ENCODE results near the gene MRTFA. TPM values are rescaled to one million over a fixed set of nuclear protein-coding genes. Genes with fewer than 3 reads are reported as not detected.

The MRTFA gene
- total and polyA plus RNA-seq, 9 of the 15 experiments (the other 6 are each of a cell fraction or from before 2014, with no cell fraction given) = 0.84 to 21.1 (median 3.7) TPM

DNA sequence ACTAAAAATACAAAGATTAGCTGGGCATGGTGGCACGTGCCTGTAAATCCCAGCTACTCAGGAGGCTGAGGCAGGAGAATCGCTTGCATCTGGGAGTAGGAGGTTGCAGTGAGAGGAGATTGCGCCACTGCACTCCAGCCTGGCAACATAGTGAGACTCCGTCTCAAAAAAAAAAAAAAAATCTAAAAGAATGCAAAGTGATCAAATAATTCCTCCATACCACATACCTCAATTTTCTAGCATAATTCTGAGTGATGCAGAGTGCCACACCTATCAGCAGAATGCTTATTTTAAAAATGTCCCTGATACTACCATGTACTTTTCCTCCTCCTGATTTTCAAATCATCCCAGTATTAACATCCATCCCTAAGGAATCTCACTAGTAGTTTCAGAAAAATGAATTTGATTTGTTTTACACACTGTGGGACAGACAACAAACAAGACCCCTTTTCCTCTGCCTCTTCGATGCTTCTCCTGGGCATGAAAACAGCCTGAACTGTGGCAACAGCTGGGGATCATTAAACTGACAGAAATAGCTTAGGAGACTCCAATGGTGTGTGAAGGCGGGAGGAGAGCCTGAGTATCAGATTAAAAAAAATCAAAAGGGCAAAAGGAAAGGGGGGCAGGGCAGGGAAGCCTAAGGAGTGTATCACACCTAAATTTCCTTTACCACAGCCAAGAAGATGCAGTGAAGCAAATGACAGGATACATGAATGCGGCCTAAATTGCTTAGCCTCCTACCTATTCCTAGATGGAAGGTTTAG lies 151.4 kb downstream of the MRTFA start (continued):
- TF ChIP-seq GTF2E2 (tag; IDR thresholded peaks at IDR 0.05) = no peak
- TF ChIP-seq, protein P1, sequence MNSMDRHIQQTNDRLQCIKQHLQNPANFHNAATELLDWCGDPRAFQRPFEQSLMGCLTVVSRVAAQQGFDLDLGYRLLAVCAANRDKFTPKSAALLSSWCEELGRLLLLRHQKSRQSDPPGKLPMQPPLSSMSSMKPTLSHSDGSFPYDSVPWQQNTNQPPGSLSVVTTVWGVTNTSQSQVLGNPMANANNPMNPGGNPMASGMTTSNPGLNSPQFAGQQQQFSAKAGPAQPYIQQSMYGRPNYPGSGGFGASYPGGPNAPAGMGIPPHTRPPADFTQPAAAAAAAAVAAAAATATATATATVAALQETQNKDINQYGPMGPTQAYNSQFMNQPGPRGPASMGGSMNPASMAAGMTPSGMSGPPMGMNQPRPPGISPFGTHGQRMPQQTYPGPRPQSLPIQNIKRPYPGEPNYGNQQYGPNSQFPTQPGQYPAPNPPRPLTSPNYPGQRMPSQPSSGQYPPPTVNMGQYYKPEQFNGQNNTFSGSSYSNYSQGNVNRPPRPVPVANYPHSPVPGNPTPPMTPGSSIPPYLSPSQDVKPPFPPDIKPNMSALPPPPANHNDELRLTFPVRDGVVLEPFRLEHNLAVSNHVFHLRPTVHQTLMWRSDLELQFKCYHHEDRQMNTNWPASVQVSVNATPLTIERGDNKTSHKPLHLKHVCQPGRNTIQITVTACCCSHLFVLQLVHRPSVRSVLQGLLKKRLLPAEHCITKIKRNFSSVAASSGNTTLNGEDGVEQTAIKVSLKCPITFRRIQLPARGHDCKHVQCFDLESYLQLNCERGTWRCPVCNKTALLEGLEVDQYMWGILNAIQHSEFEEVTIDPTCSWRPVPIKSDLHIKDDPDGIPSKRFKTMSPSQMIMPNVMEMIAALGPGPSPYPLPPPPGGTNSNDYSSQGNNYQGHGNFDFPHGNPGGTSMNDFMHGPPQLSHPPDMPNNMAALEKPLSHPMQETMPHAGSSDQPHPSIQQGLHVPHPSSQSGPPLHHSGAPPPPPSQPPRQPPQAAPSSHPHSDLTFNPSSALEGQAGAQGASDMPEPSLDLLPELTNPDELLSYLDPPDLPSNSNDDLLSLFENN (IDR thresholded peaks at IDR 0.05; ENCODE audit: low read depth in 2 of 2, low read length in 2 of 2) = no peak
- TF ChIP-seq, protein P2, sequence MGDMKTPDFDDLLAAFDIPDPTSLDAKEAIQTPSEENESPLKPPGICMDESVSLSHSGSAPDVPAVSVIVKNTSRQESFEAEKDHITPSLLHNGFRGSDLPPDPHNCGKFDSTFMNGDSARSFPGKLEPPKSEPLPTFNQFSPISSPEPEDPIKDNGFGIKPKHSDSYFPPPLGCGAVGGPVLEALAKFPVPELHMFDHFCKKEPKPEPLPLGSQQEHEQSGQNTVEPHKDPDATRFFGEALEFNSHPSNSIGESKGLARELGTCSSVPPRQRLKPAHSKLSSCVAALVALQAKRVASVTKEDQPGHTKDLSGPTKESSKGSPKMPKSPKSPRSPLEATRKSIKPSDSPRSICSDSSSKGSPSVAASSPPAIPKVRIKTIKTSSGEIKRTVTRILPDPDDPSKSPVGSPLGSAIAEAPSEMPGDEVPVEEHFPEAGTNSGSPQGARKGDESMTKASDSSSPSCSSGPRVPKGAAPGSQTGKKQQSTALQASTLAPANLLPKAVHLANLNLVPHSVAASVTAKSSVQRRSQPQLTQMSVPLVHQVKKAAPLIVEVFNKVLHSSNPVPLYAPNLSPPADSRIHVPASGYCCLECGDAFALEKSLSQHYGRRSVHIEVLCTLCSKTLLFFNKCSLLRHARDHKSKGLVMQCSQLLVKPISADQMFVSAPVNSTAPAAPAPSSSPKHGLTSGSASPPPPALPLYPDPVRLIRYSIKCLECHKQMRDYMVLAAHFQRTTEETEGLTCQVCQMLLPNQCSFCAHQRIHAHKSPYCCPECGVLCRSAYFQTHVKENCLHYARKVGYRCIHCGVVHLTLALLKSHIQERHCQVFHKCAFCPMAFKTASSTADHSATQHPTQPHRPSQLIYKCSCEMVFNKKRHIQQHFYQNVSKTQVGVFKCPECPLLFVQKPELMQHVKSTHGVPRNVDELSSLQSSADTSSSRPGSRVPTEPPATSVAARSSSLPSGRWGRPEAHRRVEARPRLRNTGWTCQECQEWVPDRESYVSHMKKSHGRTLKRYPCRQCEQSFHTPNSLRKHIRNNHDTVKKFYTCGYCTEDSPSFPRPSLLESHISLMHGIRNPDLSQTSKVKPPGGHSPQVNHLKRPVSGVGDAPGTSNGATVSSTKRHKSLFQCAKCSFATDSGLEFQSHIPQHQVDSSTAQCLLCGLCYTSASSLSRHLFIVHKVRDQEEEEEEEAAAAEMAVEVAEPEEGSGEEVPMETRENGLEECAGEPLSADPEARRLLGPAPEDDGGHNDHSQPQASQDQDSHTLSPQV (IDR thresholded peaks at IDR 0.05) = no peak
- TF ChIP-seq ZNF668 (CRISPR knock-in tag; IDR thresholded peaks at IDR 0.05) = no peak
- TF ChIP-seq ZSCAN29 (IDR thresholded peaks at IDR 0.05) = no peak
- TF ChIP-seq TBP (optimal IDR thresholded peaks at IDR 0.05; ENCODE audit: low read depth, low read length) = no peak
- no peak for TF ChIP-seq MECOM (CRISPR knock-in tag; IDR thresholded peaks at IDR 0.05)
- TF ChIP-seq ZNF79 (CRISPR knock-in tag; IDR thresholded peaks at IDR 0.05; ENCODE audit: low read depth) = no peak
- no peak for TF ChIP-seq MYNN (IDR thresholded peaks at IDR 0.05)
- TF ChIP-seq MYNN (CRISPR knock-in tag; IDR thresholded peaks at IDR 0.05) = no peak
